ENCODE data around the gene RECQL.

DNA sequence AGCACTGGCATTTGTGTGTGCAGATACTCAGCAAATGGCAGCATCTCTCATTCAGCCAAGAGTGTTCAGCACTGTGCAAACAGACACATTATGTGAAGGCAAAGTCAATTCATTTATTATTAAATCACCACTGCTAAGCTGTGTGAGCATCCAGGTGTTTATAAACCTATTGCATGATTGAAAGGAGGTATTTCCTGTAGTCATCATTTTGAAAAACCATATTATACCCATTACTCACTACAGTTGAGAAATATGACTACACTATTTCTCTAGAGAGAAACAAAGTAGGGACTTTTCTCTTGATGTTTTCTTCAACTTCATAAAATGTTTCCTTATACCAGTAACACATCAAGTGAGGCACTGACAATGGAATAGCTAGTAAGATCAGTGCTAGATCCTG lies 38.4 kb upstream of the RECQL start:
- TF ChIP-seq POLR2AphosphoS5 (IDR thresholded peaks at IDR 0.05; ENCODE audit: low read depth, low read length), result no peak
- TF ChIP-seq, protein P1, sequence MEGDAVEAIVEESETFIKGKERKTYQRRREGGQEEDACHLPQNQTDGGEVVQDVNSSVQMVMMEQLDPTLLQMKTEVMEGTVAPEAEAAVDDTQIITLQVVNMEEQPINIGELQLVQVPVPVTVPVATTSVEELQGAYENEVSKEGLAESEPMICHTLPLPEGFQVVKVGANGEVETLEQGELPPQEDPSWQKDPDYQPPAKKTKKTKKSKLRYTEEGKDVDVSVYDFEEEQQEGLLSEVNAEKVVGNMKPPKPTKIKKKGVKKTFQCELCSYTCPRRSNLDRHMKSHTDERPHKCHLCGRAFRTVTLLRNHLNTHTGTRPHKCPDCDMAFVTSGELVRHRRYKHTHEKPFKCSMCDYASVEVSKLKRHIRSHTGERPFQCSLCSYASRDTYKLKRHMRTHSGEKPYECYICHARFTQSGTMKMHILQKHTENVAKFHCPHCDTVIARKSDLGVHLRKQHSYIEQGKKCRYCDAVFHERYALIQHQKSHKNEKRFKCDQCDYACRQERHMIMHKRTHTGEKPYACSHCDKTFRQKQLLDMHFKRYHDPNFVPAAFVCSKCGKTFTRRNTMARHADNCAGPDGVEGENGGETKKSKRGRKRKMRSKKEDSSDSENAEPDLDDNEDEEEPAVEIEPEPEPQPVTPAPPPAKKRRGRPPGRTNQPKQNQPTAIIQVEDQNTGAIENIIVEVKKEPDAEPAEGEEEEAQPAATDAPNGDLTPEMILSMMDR (IDR thresholded peaks at IDR 0.05), result no peak
- no peak for TF ChIP-seq SIN3A (IDR thresholded peaks at IDR 0.05; ENCODE audit: borderline replicate concordance, insufficient read depth, low read depth, low read length)
